ENCODE data around the gene ATP4B.

Gene ATP4B

GRCh38 chr13:113669231-113669754 lies 11.3 kb upstream of the ATP4B start:
- DNase-seq (ENCODE audit: low spot score): no peak
- CTCF ChIA-PET: interaction anchor here (1.1 kb wide), 1 partner anchor 55 kb away, joined by 4 read pairs; no protein-coding TSS in a partner anchor
- TF ChIP-seq, protein P1, sequence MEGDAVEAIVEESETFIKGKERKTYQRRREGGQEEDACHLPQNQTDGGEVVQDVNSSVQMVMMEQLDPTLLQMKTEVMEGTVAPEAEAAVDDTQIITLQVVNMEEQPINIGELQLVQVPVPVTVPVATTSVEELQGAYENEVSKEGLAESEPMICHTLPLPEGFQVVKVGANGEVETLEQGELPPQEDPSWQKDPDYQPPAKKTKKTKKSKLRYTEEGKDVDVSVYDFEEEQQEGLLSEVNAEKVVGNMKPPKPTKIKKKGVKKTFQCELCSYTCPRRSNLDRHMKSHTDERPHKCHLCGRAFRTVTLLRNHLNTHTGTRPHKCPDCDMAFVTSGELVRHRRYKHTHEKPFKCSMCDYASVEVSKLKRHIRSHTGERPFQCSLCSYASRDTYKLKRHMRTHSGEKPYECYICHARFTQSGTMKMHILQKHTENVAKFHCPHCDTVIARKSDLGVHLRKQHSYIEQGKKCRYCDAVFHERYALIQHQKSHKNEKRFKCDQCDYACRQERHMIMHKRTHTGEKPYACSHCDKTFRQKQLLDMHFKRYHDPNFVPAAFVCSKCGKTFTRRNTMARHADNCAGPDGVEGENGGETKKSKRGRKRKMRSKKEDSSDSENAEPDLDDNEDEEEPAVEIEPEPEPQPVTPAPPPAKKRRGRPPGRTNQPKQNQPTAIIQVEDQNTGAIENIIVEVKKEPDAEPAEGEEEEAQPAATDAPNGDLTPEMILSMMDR (conservative IDR thresholded peaks at IDR 0.05; ENCODE audit: low read depth): no peak
- no peak overlapping the region for H3K27ac ChIP-seq
- POLR2A ChIA-PET (ENCODE audit: low non-redundant PET): no interaction called here

- TF ChIP-seq, protein P1 (conservative IDR thresholded peaks at IDR 0.05; ENCODE audit: low read depth): no peak
- POLR2A ChIA-PET (ENCODE audit: low non-redundant PET): no interaction called here
- CTCF ChIA-PET: interaction anchor here (1.1 kb wide), 1 partner anchor 56 kb away, joined by 4 read pairs; no protein-coding TSS in a partner anchor
- no peak for DNase-seq (ENCODE audit: low spot score)
- no peak overlapping the region for H3K27ac ChIP-seq
Observed at GRCh38 chr13:113668491-113668971, 10.5 kb upstream of the ATP4B start.

DNA sequence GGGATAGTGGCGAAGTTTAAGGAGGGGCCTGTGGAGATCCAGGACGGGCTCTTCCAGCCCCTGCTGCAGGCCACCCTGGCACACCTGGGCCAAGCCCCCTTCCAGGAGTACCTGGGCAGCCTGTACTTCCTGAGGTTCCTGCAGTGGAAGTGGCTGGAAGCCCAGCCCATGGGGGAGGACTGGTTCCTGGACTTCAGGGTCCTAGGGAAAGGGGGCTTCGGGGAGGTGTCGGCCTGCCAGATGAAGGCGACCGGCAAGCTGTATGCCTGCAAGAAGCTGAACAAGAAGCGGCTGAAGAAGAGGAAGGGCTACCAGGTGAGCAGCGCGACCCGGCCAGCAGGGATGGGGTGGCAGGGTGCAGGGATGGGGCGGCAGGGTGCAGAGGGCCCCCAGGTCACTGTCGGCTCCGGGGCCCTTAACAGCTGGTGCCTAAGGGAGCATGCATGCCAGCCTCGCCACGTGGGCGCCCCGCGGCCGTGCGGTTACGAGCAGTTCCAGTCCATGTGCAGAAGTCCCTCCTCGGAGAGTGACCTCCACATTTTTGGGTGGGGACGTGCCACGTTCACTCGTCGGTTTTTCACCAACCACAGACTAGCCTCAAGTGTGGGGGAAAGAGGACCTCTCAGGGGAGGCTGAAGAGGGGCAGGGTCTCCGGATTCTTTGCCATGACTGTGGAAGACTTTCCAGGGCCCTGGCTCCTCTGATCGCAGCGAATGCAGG lies 9.9 kb upstream of the ATP4B start:
- CTCF ChIA-PET: interaction anchor here (0.6 to 1.1 kb wide), 2 partner anchors 57 to 77 kb away, joined by 3 to 4 read pairs; no protein-coding TSS in a partner anchor
- no peak overlapping the region for H3K27ac ChIP-seq
- TF ChIP-seq, protein P1 (conservative IDR thresholded peaks at IDR 0.05; ENCODE audit: low read depth): no peak
- DNase-seq (ENCODE audit: low spot score): no peak
- POLR2A ChIA-PET (ENCODE audit: low non-redundant PET): no interaction called here

GRCh38 chr13:113666951-113667701 lies 9.1 kb upstream of the ATP4B start, which contains the start of gene GRK1:
GRK1 (plus strand) TSS chr13:113667219; CDS start chr13:113667387, 168 bp downstream.
- CTCF ChIA-PET: interaction anchor here (0.6 kb wide), 1 partner anchor 78 kb away, joined by 3 read pairs; no protein-coding TSS in a partner anchor
- POLR2A ChIA-PET (ENCODE audit: low non-redundant PET): no interaction called here
- H3K27ac ChIP-seq: no peak within 1 kb of the TSS
- no peak for DNase-seq (ENCODE audit: low spot score)
- TF ChIP-seq, protein P1 (conservative IDR thresholded peaks at IDR 0.05; ENCODE audit: low read depth): no peak

GRCh38 chr13:113666329-113666670 lies 8.3 kb upstream of the ATP4B start:
- no peak overlapping the region for H3K27ac ChIP-seq
- no peak for DNase-seq (ENCODE audit: low spot score)
- TF ChIP-seq, protein P1 (conservative IDR thresholded peaks at IDR 0.05; ENCODE audit: low read depth): no peak
- CTCF ChIA-PET: interaction anchor here (0.7 kb wide), 1 partner anchor 208 kb away, joined by 4 read pairs; no protein-coding TSS in a partner anchor
- POLR2A ChIA-PET (ENCODE audit: low non-redundant PET): no interaction called here

Measured in RWPE1 (cell line).